ENCODE results near the gene TARBP2.

The TARBP2 gene

DNA sequence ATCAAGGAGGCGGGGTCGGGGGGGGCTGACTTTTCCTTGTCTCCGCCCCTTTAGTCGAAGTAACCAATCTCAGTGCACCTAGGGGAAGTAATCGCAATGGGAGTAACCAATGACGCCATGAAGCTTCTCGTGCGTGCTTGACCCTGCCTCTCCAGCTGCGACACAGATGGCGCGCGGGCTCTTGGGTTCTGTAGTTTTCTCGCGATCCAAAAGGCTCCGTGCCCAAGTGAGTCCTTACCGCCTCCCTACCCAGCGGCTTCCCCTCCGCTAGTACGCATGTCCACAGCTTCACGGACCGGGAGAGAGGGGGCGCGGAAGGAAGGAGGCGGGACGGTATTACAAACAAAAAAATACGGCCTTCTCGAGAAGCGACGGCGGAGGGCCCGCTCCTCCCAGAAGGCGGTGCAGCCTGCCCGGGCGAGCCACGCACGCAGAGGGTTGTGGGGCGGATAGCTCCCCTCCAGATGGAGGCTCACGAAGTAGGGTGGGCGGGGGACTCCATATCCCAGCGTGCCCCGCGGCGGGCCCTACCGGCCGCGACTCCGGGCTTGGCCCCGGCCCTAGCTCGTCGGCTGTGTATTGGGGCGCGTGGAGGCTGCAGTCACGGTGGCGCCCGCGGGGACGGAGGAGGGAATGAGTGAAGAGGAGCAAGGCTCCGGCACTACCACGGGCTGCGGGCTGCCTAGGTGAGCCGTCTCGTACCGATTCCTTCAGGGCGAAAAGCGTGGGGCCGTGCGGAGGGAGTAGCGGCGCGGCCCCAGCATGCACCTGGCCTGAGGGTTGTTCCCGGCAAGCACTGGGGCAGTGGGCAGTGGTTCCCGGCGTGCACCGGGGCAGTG lies at the start of gene TARBP2:
Gene TARBP2, plus strand, starts transcription at position 508 of the 839 bp plus-strand sequence. Its CDS starts 126 bp downstream, at position 634.
- Histone ChIP-seq H3K9me3 (no peaks in the 10 kb centered on the region), H3K9ac (peak within 1 kb of the TSS; percentile 95), H3K27me3 (no peaks in the 10 kb centered on the region), H3K4me2 (peak within 1 kb of the TSS; percentile 99), H4K20me1 (no peaks in the 10 kb centered on the region), H3K4me1 (peaks cover 56% of the 10 kb centered on the region), H3K36me3 (peaks cover 40% of the 10 kb centered on the region), H3K4me3 (peak within 1 kb of the TSS; percentile 73), H3K27ac (peak within 1 kb of the TSS; percentile 96)
- no peak for TF ChIP-seq Cebpa-rat (IDR thresholded peaks at IDR 0.05)

DNA sequence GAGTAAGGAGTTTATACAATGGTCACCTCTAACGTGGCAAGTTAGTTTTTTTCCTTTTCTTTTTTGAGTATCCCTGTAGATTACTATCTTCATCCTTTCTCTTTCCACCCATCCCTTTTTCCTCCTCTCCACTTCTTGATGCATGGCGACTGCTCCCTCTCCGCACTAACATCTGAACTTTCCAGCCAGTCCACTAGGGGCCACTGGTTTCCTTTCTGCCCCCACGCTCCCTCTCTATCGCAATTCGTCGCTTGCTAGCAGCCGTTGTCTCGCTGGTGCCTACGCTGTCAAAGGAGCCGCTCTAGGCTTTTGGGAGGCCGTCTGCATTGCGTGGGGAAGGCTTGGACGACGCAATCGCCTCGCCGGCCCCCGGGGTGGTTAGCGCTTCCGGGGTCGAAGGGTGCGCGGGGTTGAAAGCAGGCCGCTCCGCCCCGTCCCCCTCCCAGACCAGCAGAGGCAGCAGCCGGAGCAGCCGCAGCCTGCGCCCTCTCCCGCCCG lies 49.4 kb upstream of the TARBP2 start, which contains the start of gene PCBP2:
Gene PCBP2, plus strand, starts transcription at position 442 of the 498 bp plus-strand sequence. CDS start 2,699 bp downstream, outside the sequence.
- H3K9me3 ChIP-seq = no peaks in the 10 kb centered on the region
- H3K4me3 ChIP-seq = peak within 1 kb of the TSS; percentile 76
- peaks cover 43% of the 10 kb centered on the region for H4K20me1 ChIP-seq
- peaks cover 19% of the 10 kb centered on the region for H3K4me1 ChIP-seq
- TF ChIP-seq Cebpa-rat (IDR thresholded peaks at IDR 0.05) = peak; percentile 41; the same call in 1 of the 2 replicates
- H3K9ac ChIP-seq = peak within 1 kb of the TSS; percentile 99
- peak within 1 kb of the TSS; percentile 89 for H3K4me2 ChIP-seq
- H3K27me3 ChIP-seq = no peaks in the 10 kb centered on the region
- H3K36me3 ChIP-seq = peaks cover 63% of the 10 kb centered on the region
- H3K27ac ChIP-seq = peak within 1 kb of the TSS; percentile 99

DNA sequence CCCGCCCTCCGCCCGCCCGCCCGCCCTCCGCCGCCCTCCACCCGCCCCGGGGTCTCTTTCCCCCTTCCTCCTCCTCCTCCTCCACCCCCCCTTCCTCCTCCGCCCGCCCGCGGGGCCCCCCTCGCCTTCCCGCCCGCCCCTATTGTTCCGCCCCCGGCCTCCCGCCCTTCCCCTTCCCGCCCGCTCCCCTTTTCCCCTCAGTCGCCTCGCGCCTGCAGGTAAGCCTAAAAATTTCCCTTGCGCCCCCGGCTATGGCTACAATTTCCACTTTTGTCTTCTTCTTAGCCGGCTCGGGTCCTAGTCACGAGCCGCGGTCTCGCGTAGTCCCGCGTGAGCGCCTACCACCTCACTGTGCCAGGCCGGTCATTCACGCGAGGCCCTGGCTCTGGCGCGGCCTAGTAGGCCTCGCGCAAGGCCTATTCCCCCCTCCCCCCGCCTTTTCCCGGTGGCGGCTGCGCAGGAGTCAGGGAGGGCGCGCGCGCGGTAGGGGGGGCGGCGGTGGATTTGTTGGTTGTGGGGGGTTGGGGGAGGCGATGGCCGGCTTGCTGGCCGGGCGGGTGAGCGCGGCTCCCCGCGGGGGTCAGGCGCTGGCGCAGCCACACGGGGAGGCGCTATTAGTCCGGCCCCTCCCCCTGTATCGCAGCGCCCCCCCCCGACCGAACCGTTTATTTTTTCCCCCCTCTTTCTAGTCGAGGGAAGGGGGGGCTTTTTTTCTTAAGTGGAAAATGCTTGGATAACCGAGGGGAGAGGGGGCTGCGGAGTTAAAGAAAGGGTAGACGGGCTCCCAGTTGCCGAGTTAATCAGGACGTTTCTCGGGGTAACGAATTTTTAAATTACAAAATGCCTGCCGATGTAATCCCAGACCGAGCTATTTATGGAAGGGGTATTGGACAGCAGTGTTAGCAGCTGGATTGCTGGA lies 48.7 kb upstream of the TARBP2 start:
- Histone ChIP-seq H3K4me3 (peak overlapping the region; percentile 76), H4K20me1 (peaks cover 50% of the 10 kb centered on the region), H3K36me3 (peaks cover 63% of the 10 kb centered on the region), H3K4me1 (peaks cover 19% of the 10 kb centered on the region), H3K4me2 (peak overlapping the region; percentile 89), H3K9me3 (no peaks in the 10 kb centered on the region), H3K9ac (peak overlapping the region; percentile 99), H3K27ac (peak overlapping the region; percentile 99), H3K27me3 (no peaks in the 10 kb centered on the region)
- no peak for TF ChIP-seq Cebpa-rat (IDR thresholded peaks at IDR 0.05)

DNA sequence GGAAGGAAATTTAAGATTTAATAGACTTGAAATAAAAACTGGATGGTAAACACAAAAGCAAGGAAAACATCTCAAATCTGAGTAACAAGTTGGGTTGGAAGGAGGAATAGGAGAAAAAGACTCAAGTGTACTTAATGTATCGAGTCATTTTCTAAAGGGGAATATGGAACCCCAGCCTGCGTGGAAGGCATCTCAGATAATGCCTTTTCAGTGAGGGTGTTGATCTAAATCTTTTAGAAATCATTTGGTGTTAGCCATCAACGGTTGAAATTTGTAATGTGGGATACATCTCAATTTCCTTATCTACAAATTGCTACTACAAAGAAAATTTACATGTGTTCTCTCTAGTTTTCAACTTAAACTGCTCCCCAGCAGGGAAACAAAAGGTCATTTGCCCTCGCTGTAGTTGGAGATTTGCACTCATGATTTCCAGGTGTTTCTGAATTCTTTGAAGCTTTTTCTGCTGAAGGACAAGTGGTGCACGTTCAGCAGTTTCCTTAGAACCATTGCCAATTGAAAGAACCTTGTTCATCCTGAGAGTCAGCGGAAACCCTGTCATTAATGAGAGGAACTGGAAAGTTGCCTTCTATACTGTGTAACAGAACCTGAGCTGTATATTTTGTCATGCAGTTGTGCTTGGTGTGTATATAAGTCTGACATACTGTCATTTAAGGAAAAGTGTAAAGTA lies 47.0 kb upstream of the TARBP2 start:
- peak overlapping the region; percentile 76; the same call in 1 of the 2 replicates for H3K4me3 ChIP-seq
- H3K9me3 ChIP-seq = no peaks in the 10 kb centered on the region
- H3K9ac ChIP-seq = peak overlapping the region; percentile 99; the same call in 1 of the 2 replicates
- no peak for TF ChIP-seq Cebpa-rat (IDR thresholded peaks at IDR 0.05)
- peaks cover 66% of the 10 kb centered on the region for H4K20me1 ChIP-seq
- peaks cover 63% of the 10 kb centered on the region for H3K36me3 ChIP-seq
- H3K27ac ChIP-seq = no peak overlapping the region
- H3K27me3 ChIP-seq = no peaks in the 10 kb centered on the region
- H3K4me1 ChIP-seq = peaks cover 19% of the 10 kb centered on the region
- H3K4me2 ChIP-seq = peak overlapping the region; percentile 89

GRCh38 chr12:53454707-53455106 lies 46.4 kb upstream of the TARBP2 start:
- H4K20me1 ChIP-seq = peaks cover 73% of the 10 kb centered on the region
- no peak overlapping the region for H3K27ac ChIP-seq
- peak overlapping the region; percentile 89; the same call in 1 of the 2 replicates for H3K4me2 ChIP-seq
- H3K36me3 ChIP-seq = peaks cover 66% of the 10 kb centered on the region
- no peak for TF ChIP-seq Cebpa-rat (IDR thresholded peaks at IDR 0.05)
- H3K27me3 ChIP-seq = no peaks in the 10 kb centered on the region
- H3K9ac ChIP-seq = peak overlapping the region; percentile 99; the same call in 1 of the 2 replicates
- H3K9me3 ChIP-seq = no peaks in the 10 kb centered on the region
- no peak overlapping the region for H3K4me3 ChIP-seq
- H3K4me1 ChIP-seq = peaks cover 19% of the 10 kb centered on the region

GRCh38 chr12:53456654-53457366 lies 44.3 kb upstream of the TARBP2 start:
- H3K4me1 ChIP-seq = peaks cover 19% of the 10 kb centered on the region
- peaks cover 94% of the 10 kb centered on the region for H4K20me1 ChIP-seq
- no peaks in the 10 kb centered on the region for H3K9me3 ChIP-seq
- no peak overlapping the region for H3K4me2 ChIP-seq
- H3K36me3 ChIP-seq = peaks cover 87% of the 10 kb centered on the region
- no peak overlapping the region for H3K27ac ChIP-seq
- no peak for TF ChIP-seq Cebpa-rat (IDR thresholded peaks at IDR 0.05)
- no peak overlapping the region for H3K4me3 ChIP-seq
- H3K9ac ChIP-seq = no peak overlapping the region
- H3K27me3 ChIP-seq = no peaks in the 10 kb centered on the region

DNA sequence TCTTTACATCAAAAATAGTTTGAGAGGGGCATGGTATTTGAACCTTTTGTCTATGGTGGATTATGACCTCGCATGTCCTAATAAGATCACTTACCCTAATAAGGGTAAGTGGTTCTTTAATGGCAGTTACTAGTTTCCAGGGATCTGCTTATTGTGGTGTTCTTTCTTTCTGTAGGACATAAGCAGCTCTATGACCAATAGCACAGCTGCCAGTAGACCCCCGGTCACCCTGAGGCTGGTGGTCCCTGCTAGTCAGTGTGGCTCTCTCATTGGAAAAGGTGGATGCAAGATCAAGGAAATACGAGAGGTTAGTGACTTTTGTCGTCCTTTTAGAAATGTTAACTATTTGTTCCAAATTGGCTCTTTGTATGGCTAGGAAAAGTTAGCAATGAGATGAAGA lies 42.0 kb upstream of the TARBP2 start:
- H3K4me2 ChIP-seq = no peak overlapping the region
- H3K27ac ChIP-seq = no peak overlapping the region
- no peak for TF ChIP-seq Cebpa-rat (IDR thresholded peaks at IDR 0.05)
- no peaks in the 10 kb centered on the region for H3K9me3 ChIP-seq
- H3K4me3 ChIP-seq = no peak overlapping the region
- peaks cover 9% of the 10 kb centered on the region for H3K4me1 ChIP-seq
- H3K9ac ChIP-seq = no peak overlapping the region; the same call in 1 of the 2 replicates
- peaks cover 100% of the 10 kb centered on the region for H3K36me3 ChIP-seq
- no peaks in the 10 kb centered on the region for H3K27me3 ChIP-seq
- H4K20me1 ChIP-seq = peaks cover 100% of the 10 kb centered on the region

DNA sequence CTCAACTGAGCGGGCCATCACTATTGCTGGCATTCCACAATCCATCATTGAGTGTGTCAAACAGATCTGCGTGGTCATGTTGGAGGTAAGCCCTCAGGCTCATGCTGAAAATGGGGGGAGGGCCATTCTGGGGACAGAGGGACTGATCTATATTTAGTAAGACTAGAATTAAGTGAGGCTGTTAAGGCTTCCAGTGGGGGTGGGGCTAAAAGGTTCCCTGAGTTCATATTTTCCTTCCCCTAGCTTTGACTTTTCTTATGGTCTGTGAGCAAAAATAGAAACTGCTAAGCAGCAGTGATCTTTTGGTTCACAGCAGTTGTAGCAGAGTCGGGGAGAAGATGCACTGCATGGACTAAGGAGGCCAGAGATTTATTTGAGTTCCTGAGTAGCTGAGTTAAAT lies 40.0 kb upstream of the TARBP2 start:
- TF ChIP-seq Cebpa-rat (IDR thresholded peaks at IDR 0.05) = no peak
- no peak overlapping the region for H3K4me2 ChIP-seq
- H4K20me1 ChIP-seq = peaks cover 100% of the 10 kb centered on the region
- H3K27ac ChIP-seq = no peak overlapping the region
- H3K9me3 ChIP-seq = no peaks in the 10 kb centered on the region
- no peaks in the 10 kb centered on the region for H3K4me1 ChIP-seq
- peaks cover 99% of the 10 kb centered on the region for H3K36me3 ChIP-seq
- H3K27me3 ChIP-seq = no peaks in the 10 kb centered on the region
- no peak overlapping the region for H3K9ac ChIP-seq
- H3K4me3 ChIP-seq = no peak overlapping the region

All from BLaER1 (cell line).